SK-N-SH (cell line): ENCODE data around the gene FXR2.

Source experiments
- CTCF ChIP-seq: fragments of 200-600 bp; sonication (generic); IDR thresholded peaks from 2 replicates; pipeline ENCODE4 v1.6.1; 2017; ENCODE audit warnings: antibody characterized with exemption, mild to moderate bottlenecking, moderate library complexity
- EP300 ChIP-seq, 2 experiments: IDR thresholded peaks; 2 replicates each; pipeline versions ENCODE4 v1.4.0 to v1.6.1; 2012; ENCODE audit warnings: borderline replicate concordance in 1 of 2, low read depth in 1 of 2, low read length in 1 of 2
- GATA2 ChIP-seq: sonication (generic); formaldehyde crosslinking; IDR thresholded peaks from 2 replicates; pipeline ENCODE4 v1.5.0; 2020; ENCODE audit warnings: mild to moderate bottlenecking, missing genetic modification reagents
- MAX ChIP-seq: IDR thresholded peaks from 2 replicates; pipeline ENCODE4 v1.4.0; 2012; ENCODE audit warnings: low read depth
- NRF1 ChIP-seq: IDR thresholded peaks from 2 replicates; pipeline ENCODE4 v1.6.1; 2012; ENCODE audit warnings: low read depth, mild to moderate bottlenecking, low read length
- POLR2AphosphoS5 ChIP-seq: IDR thresholded peaks from 2 replicates; pipeline ENCODE4 v1.6.1; 2012; ENCODE audit warnings: low read depth, low read length
- RCOR1 ChIP-seq: fragments of 150-350 bp; IDR thresholded peaks from 2 replicates; pipeline ENCODE4 v1.6.1; 2017; ENCODE audit warnings: antibody characterized with exemption, low read length
- SMC3 ChIP-seq: IDR thresholded peaks from 2 replicates; pipeline ENCODE4 v1.6.1; 2012; ENCODE audit warnings: low read depth, low read length, improper control_type of control experiment
- YY1 ChIP-seq: IDR thresholded peaks from 2 replicates; pipeline ENCODE4 v1.4.0; 2012; ENCODE audit warnings: low read depth, mild to moderate bottlenecking

- TF ChIP-seq GATA2 (CRISPR knock-in tag) (no peak), CTCF (no peak), SMC3 (no peak), YY1 (no peak), EP300 (IDR thresholded peaks at IDR 0.05; ENCODE audit: borderline replicate concordance in 1 of 2, low read depth in 1 of 2, low read length in 1 of 2) (no peak), POLR2AphosphoS5 (no peak), MAX (no peak), NRF1 (no peak), RCOR1 (no peak)
Observed at GRCh38 chr17:7544911-7545310, 69.8 kb downstream of the FXR2 start.
